ENCODE results near the gene DDX10.

Gene DDX10

DNA sequence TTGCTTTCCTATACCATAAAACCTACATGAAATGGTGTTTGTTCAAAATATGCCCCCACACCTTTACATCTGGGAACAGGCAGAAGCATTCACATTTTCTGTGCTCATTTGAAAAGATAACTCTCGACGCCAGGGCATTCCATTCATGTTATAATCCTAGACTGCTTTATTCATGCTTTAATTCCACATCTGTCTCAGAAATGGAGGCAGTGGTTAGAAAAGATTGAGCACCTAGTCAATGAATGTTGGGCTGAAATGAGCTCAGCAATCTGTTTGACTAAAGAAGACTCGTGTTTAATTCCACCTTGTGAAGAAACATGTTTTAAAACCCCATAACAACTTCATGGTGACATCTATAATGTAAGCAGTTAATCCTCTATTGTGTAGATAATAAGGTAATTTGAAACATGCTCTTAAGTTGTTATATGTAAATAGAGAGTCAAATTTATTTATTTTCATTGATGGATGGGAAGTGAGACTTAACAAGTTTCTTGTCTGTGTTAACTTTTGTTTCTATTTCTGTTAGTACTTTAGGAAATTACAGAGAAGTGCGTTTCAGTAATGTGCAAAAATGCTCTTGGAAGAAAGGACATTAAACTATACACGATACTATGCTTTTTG is 217.5 kb downstream of the DDX10 start:
- H4K8ac ChIP-seq (ENCODE audit: low read depth, low read length) = no peak overlapping the region
- no peak overlapping the region for H4K91ac ChIP-seq (ENCODE audit: low read depth, low read length)
- H3K14ac ChIP-seq (ENCODE audit: low read length) = no peak overlapping the region
- no peak overlapping the region for H3K4ac ChIP-seq (ENCODE audit: low read depth, low read length)
- no peak overlapping the region for H3K4me3 ChIP-seq (ENCODE audit: low read depth, low read length)
- no peak overlapping the region for H3K27ac ChIP-seq (ENCODE audit: low read depth, low read length)
- H2BK12ac ChIP-seq (ENCODE audit: low read length) = no peak overlapping the region
- no peak overlapping the region for H4K12ac ChIP-seq (ENCODE audit: low read depth, low read length)
- H3K79me2 ChIP-seq (ENCODE audit: control insufficient read depth, insufficient read depth, low read length, poor library complexity) = no peaks in the 10 kb centered on the region
- no peak overlapping the region for H3K18ac ChIP-seq (ENCODE audit: low read length)
- no peak overlapping the region for H2BK5ac ChIP-seq (ENCODE audit: low read depth, low read length, poor library complexity)
- no peaks in the 10 kb centered on the region for H3K4me1 ChIP-seq (ENCODE audit: control insufficient read depth in 1 of 2, insufficient read depth in 2 of 2, low read length in 2 of 2)
- H2AK5ac ChIP-seq (ENCODE audit: low read length) = no peak overlapping the region
- no peak overlapping the region for H3K23ac ChIP-seq (ENCODE audit: low read length)
- H3K27me3 ChIP-seq (ENCODE audit: insufficient read depth, low read length) = no peaks in the 10 kb centered on the region
- no peaks in the 10 kb centered on the region for H3K79me1 ChIP-seq (ENCODE audit: low read length)
- H3K9me3 ChIP-seq (ENCODE audit: insufficient read depth, low read depth, low read length) = no peaks in the 10 kb centered on the region
- no peak overlapping the region for H3K4me2 ChIP-seq (ENCODE audit: low read length)
- no peaks in the 10 kb centered on the region for H3K36me3 ChIP-seq (ENCODE audit: control insufficient read depth in 1 of 2, insufficient read depth in 2 of 2, low read length in 2 of 2)
- no peak overlapping the region for H2AFZ ChIP-seq (ENCODE audit: insufficient read depth, low read length, poor library complexity)
- no peak for DNase-seq
- no peak overlapping the region for H3K9ac ChIP-seq (ENCODE audit: low read length)
- no peak overlapping the region for H2BK120ac ChIP-seq (ENCODE audit: insufficient read depth, low read length, poor library complexity)
- no CpG with 5 or more reads among the region's 5 CpGs for WGBS (ENCODE audit: extremely low coverage, insufficient coverage, insufficient read length)

DNA sequence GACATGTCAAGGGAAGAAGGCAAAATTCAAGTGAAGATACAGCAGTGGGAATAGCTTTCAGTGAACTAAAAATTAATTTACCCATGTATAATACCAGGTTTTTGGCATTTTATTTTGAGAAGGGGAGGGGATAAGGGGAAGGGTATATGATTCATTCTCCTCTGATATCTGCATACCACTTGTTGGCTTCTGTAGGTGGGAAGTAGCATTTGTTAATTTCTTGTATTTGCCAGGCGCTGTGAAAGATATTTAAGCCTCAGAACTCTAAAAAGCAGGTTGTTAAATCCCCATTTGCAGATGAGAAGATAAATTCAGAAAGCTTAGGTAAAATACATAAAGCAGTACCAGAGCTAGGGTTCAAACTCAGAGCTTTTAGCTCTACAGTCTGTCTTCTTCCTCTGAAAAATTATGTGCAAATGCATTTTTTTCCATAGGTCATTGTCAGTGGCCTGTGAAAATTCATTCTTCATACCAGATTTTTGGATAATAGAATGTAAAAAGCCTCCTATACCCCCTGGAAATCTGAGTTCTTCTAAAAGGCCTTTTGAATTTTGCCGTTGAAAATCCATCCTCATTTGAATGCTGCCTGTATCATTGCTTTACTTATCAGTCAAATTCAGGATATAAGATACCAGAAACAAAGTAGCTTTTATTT is 221.3 kb downstream of the DDX10 start:
- no peaks in the 10 kb centered on the region for H3K27me3 ChIP-seq (ENCODE audit: insufficient read depth, low read length)
- no peak overlapping the region for H3K14ac ChIP-seq (ENCODE audit: low read length)
- WGBS (ENCODE audit: extremely low coverage, insufficient coverage, insufficient read length) = no CpG with 5 or more reads among the region's 2 CpGs
- no peaks in the 10 kb centered on the region for H3K79me2 ChIP-seq (ENCODE audit: control insufficient read depth, insufficient read depth, low read length, poor library complexity)
- H4K12ac ChIP-seq (ENCODE audit: low read depth, low read length) = no peak overlapping the region
- no peak overlapping the region for H2AFZ ChIP-seq (ENCODE audit: insufficient read depth, low read length, poor library complexity)
- no peak overlapping the region for H4K91ac ChIP-seq (ENCODE audit: low read depth, low read length)
- H3K18ac ChIP-seq (ENCODE audit: low read length) = no peak overlapping the region
- H3K4ac ChIP-seq (ENCODE audit: low read depth, low read length) = no peak overlapping the region
- H2BK12ac ChIP-seq (ENCODE audit: low read length) = no peak overlapping the region
- H3K36me3 ChIP-seq (ENCODE audit: control insufficient read depth in 1 of 2, insufficient read depth in 2 of 2, low read length in 2 of 2) = no peaks in the 10 kb centered on the region
- no peak overlapping the region for H3K27ac ChIP-seq (ENCODE audit: low read depth, low read length)
- no peak overlapping the region for H3K23ac ChIP-seq (ENCODE audit: low read length)
- H3K9me3 ChIP-seq (ENCODE audit: insufficient read depth, low read depth, low read length) = no peaks in the 10 kb centered on the region
- H2BK5ac ChIP-seq (ENCODE audit: low read depth, low read length, poor library complexity) = no peak overlapping the region
- no peak overlapping the region for H2BK120ac ChIP-seq (ENCODE audit: insufficient read depth, low read length, poor library complexity)
- peaks cover 2% of the 10 kb centered on the region for H3K79me1 ChIP-seq (ENCODE audit: low read length)
- H2AK5ac ChIP-seq (ENCODE audit: low read length) = no peak overlapping the region
- no peak overlapping the region for H4K8ac ChIP-seq (ENCODE audit: low read depth, low read length)
- peaks cover 6% of the 10 kb centered on the region in 2 experiments for H3K4me1 ChIP-seq (ENCODE audit: control insufficient read depth in 1 of 2, insufficient read depth in 2 of 2, low read length in 2 of 2)
- DNase-seq = no peak
- H3K4me2 ChIP-seq (ENCODE audit: low read length) = no peak overlapping the region
- H3K4me3 ChIP-seq (ENCODE audit: low read depth, low read length) = no peak overlapping the region
- no peak overlapping the region for H3K9ac ChIP-seq (ENCODE audit: low read length)

DNA sequence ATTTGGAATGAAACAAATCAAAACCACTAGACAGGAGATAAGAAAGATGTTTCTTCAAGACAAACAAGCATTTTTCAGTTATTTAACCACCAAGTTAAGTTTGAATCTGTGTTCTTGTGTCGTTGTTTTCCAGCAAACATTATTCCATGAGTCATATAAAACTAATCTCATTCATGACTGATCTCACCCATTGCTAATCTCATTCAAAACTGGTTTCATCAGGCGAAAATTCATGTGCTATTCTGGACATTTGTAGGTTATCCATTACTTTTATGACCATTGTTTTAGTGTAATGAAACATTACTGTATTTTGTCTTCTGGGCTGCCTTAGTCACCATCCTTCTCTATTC is 221.8 kb downstream of the DDX10 start:
- H3K27me3 ChIP-seq (ENCODE audit: insufficient read depth, low read length) = no peaks in the 10 kb centered on the region
- no peaks in the 10 kb centered on the region for H3K9me3 ChIP-seq (ENCODE audit: insufficient read depth, low read depth, low read length)
- no peak overlapping the region for H2AFZ ChIP-seq (ENCODE audit: insufficient read depth, low read length, poor library complexity)
- no peak overlapping the region for H3K23ac ChIP-seq (ENCODE audit: low read length)
- H4K91ac ChIP-seq (ENCODE audit: low read depth, low read length) = no peak overlapping the region
- no CpG with 5 or more reads among the region's 2 CpGs for WGBS (ENCODE audit: extremely low coverage, insufficient coverage, insufficient read length)
- no peak overlapping the region for H3K18ac ChIP-seq (ENCODE audit: low read length)
- no peak overlapping the region for H4K12ac ChIP-seq (ENCODE audit: low read depth, low read length)
- H3K9ac ChIP-seq (ENCODE audit: low read length) = no peak overlapping the region
- H2BK12ac ChIP-seq (ENCODE audit: low read length) = no peak overlapping the region
- H3K4me2 ChIP-seq (ENCODE audit: low read length) = no peak overlapping the region
- H3K4me1 ChIP-seq (ENCODE audit: control insufficient read depth in 1 of 2, insufficient read depth in 2 of 2, low read length in 2 of 2) = peaks cover 6% of the 10 kb centered on the region in 2 experiments
- DNase-seq = no peak
- H3K14ac ChIP-seq (ENCODE audit: low read length) = no peak overlapping the region
- no peak overlapping the region for H3K4ac ChIP-seq (ENCODE audit: low read depth, low read length)
- no peak overlapping the region for H2BK5ac ChIP-seq (ENCODE audit: low read depth, low read length, poor library complexity)
- no peak overlapping the region for H2AK5ac ChIP-seq (ENCODE audit: low read length)
- no peak overlapping the region for H3K27ac ChIP-seq (ENCODE audit: low read depth, low read length)
- no peak overlapping the region for H3K4me3 ChIP-seq (ENCODE audit: low read depth, low read length)
- H3K79me2 ChIP-seq (ENCODE audit: control insufficient read depth, insufficient read depth, low read length, poor library complexity) = no peaks in the 10 kb centered on the region
- peaks cover 2% of the 10 kb centered on the region for H3K79me1 ChIP-seq (ENCODE audit: low read length)
- no peak overlapping the region for H2BK120ac ChIP-seq (ENCODE audit: insufficient read depth, low read length, poor library complexity)
- no peaks in the 10 kb centered on the region for H3K36me3 ChIP-seq (ENCODE audit: control insufficient read depth in 1 of 2, insufficient read depth in 2 of 2, low read length in 2 of 2)
- no peak overlapping the region for H4K8ac ChIP-seq (ENCODE audit: low read depth, low read length)

DNA sequence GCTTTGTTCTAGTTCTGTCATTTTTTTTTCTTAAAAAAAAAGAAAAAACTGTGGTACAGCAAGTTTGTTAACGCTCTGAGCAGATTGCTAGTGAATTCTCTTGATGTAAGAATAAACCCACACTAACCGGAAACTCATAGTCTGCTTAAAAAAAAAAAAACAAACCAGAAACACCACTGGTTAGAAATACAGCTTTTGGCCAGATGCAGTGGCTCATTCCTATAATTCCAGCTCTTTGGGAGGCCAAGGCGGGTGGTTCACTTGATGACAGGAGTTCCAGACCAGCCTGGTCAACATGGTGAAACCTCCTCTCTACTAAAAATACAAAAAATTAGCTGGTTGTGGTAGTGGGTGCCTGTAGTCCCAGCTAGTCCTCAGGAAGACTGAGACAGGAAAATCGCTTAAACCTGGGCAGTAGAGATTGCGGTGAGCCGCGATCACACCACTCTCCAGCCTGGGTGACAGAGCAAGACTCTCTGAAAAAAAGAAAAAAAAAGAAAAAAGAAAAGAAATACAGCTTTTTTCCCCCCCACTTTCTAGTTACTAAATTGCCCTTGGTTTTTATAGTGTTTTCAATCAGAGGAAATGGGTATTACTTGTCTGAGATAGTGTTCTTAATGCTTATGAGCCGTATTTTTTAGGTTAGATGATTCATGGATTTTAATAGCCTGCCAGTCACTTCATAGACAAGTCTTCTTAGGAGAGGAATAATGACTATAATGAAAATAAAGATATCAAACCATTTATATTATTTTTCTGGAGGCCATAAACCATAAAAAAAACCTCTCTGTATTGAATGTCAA is 222.8 kb downstream of the DDX10 start:
- Histone ChIP-seq H4K8ac (ENCODE audit: low read depth, low read length) (no peak overlapping the region), H3K18ac (ENCODE audit: low read length) (no peak overlapping the region), H3K36me3 (ENCODE audit: control insufficient read depth in 1 of 2, insufficient read depth in 2 of 2, low read length in 2 of 2) (peaks cover 0 to 2% of the 10 kb centered on the region in 2 experiments), H2BK5ac (ENCODE audit: low read depth, low read length, poor library complexity) (no peak overlapping the region), H3K4me1 (ENCODE audit: control insufficient read depth in 1 of 2, insufficient read depth in 2 of 2, low read length in 2 of 2) (peaks cover 6% of the 10 kb centered on the region in 2 experiments), H4K91ac (ENCODE audit: low read depth, low read length) (no peak overlapping the region), H3K27me3 (ENCODE audit: insufficient read depth, low read length) (no peaks in the 10 kb centered on the region), H3K79me2 (ENCODE audit: control insufficient read depth, insufficient read depth, low read length, poor library complexity) (no peaks in the 10 kb centered on the region), H2BK12ac (ENCODE audit: low read length) (no peak overlapping the region), H2AK5ac (ENCODE audit: low read length) (no peak overlapping the region), H3K4me2 (ENCODE audit: low read length) (no peak overlapping the region), H3K23ac (ENCODE audit: low read length) (no peak overlapping the region), H3K4me3 (ENCODE audit: low read depth, low read length) (no peak overlapping the region), H2BK120ac (ENCODE audit: insufficient read depth, low read length, poor library complexity) (no peak overlapping the region), H3K9me3 (ENCODE audit: insufficient read depth, low read depth, low read length) (no peaks in the 10 kb centered on the region), H3K27ac (ENCODE audit: low read depth, low read length) (no peak overlapping the region), H2AFZ (ENCODE audit: insufficient read depth, low read length, poor library complexity) (no peak overlapping the region), H3K79me1 (ENCODE audit: low read length) (peaks cover 2% of the 10 kb centered on the region), H4K12ac (ENCODE audit: low read depth, low read length) (no peak overlapping the region), H3K9ac (ENCODE audit: low read length) (no peak overlapping the region), H3K4ac (ENCODE audit: low read depth, low read length) (no peak overlapping the region), H3K14ac (ENCODE audit: low read length) (peak overlapping the region; percentile 44)
- peak; percentile 43 to 64 for DNase-seq
- no CpG with 5 or more reads among the region's 8 CpGs for WGBS (ENCODE audit: extremely low coverage, insufficient coverage, insufficient read length)

Data from trophoblast cell (in vitro differentiated cells and primary cell).